Transverse colon (tissue), 4 donors: ENCODE data around the gene PIK3CD.

Source experiments
- POLR2AphosphoS5 ChIP-seq, 3 donors: sonication (generic); formaldehyde crosslinking; IDR thresholded peaks; one replicate each; pipeline ENCODE4 v1.6.1; 2016; ENCODE audit warnings: antibody characterized with exemption in 3 of 3
- TF ChIP-seq, protein P1 (sequence below), 5 experiments: fragments of 200-600 bp in 3 of 5; fragments of 450-650 bp in 2 of 5; sonication (generic) in 3 of 5; IDR thresholded peaks; 1 replicate in 2 of 5; 2 replicates in 3 of 5; pipeline ENCODE4 v1.5.1; 2016 to 2017; ENCODE audit warnings: antibody characterized with exemption in 5 of 5, inconsistent platforms in 3 of 5, mild to moderate bottlenecking in 2 of 5, moderate library complexity in 1 of 5

DNA sequence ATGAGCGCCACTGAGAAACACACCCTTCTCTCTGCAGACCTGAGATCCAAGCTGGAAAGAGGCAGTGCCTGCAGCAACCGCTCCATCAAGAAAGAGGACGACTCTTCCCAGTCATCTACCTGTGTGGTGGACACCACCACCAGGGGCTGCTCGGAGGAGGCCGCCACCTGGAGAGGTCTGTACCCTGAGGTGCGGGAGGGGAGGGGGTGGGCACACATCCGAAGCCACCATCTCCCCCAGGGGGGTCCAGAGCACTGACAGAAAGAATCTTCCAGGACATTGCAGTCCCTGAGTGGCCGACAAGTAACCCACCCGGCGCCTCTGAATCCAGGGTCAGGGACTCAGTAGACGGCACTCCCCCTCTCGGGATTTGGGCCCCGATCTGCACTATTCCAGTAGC lies 39.8 kb upstream of the PIK3CD start:
- TF ChIP-seq, protein P1, sequence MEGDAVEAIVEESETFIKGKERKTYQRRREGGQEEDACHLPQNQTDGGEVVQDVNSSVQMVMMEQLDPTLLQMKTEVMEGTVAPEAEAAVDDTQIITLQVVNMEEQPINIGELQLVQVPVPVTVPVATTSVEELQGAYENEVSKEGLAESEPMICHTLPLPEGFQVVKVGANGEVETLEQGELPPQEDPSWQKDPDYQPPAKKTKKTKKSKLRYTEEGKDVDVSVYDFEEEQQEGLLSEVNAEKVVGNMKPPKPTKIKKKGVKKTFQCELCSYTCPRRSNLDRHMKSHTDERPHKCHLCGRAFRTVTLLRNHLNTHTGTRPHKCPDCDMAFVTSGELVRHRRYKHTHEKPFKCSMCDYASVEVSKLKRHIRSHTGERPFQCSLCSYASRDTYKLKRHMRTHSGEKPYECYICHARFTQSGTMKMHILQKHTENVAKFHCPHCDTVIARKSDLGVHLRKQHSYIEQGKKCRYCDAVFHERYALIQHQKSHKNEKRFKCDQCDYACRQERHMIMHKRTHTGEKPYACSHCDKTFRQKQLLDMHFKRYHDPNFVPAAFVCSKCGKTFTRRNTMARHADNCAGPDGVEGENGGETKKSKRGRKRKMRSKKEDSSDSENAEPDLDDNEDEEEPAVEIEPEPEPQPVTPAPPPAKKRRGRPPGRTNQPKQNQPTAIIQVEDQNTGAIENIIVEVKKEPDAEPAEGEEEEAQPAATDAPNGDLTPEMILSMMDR (IDR thresholded peaks at IDR 0.05) = no peak
- TF ChIP-seq POLR2AphosphoS5 (IDR thresholded peaks at IDR 0.05) = no peak
